Fibroblast of lung (primary cell): ENCODE measurements around the gene ADCYAP1R1. TPM values are rescaled to one million over a fixed set of nuclear protein-coding genes. Genes with fewer than 3 reads are reported as not detected.

ENCODE experiments used
- DNase-seq, 2 donors: peaks; one replicate each; pipeline versions ENCODE4 v3.0.0 to v3.0.0-alpha.2; 2010; ENCODE audit warnings: low read depth in 2 of 2
- H2AFZ ChIP-seq: 2 replicates; pipeline ENCODE4 v1.5.1; 2012; ENCODE audit warnings: low read length, control low read depth, inconsistent platforms
- H3K27ac ChIP-seq: 2 replicates; pipeline ENCODE4 v1.5.1; 2011; ENCODE audit warnings: low read length, control low read depth; ENCODE audit not compliant: insufficient read depth
- H3K27me3 ChIP-seq: 2 replicates; pipeline ENCODE4 v1.5.1; 2011; ENCODE audit warnings: mild to moderate bottlenecking, low read length; ENCODE audit not compliant: control insufficient read depth, insufficient read depth
- H3K36me3 ChIP-seq: 2 replicates; pipeline ENCODE4 v1.5.1; 2011; ENCODE audit warnings: low read length; ENCODE audit not compliant: control insufficient read depth, insufficient read depth
- H3K4me1 ChIP-seq: 2 replicates; pipeline ENCODE4 v1.5.1; 2011; ENCODE audit warnings: low read length; ENCODE audit not compliant: control insufficient read depth, insufficient read depth; ENCODE audit errors: extremely low read depth
- H3K4me2 ChIP-seq: 2 replicates; pipeline ENCODE4 v1.5.1; 2011; ENCODE audit warnings: low read length, control low read depth; ENCODE audit not compliant: insufficient read depth; ENCODE audit errors: extremely low read depth
- H3K4me3 ChIP-seq, 4 experiments: fragments of 200-600 bp in 1 of 4; sonication (generic) in 1 of 4; replicated peaks in 1 of 4; 2 replicates each; pipeline ENCODE4 v1.5.1; 2011 to 2016; ENCODE audit warnings: low read length in 4 of 4, low read depth in 3 of 4, mild to moderate bottlenecking in 3 of 4, control low read depth in 2 of 4, inconsistent platforms in 1 of 4, mixed read lengths in 1 of 4; ENCODE audit not compliant: insufficient read depth in 1 of 4; ENCODE audit errors: control extremely low read depth in 1 of 4
- H3K79me2 ChIP-seq: 2 replicates; pipeline ENCODE4 v1.5.1; 2012; ENCODE audit warnings: mild to moderate bottlenecking, low read length, inconsistent platforms; ENCODE audit not compliant: control insufficient read depth, insufficient read depth
- H3K9ac ChIP-seq: 2 replicates; pipeline ENCODE4 v1.5.1; 2011; ENCODE audit warnings: mild to moderate bottlenecking, low read length, control low read depth; ENCODE audit not compliant: insufficient read depth
- H3K9me3 ChIP-seq: 2 replicates; pipeline ENCODE4 v1.5.1; 2012; ENCODE audit warnings: low read depth, low read length; ENCODE audit not compliant: control insufficient read depth, insufficient read depth
- H4K20me1 ChIP-seq: 2 replicates; pipeline ENCODE4 v1.5.1; 2011; ENCODE audit warnings: low read length; ENCODE audit not compliant: control insufficient read depth, insufficient read depth; ENCODE audit errors: extremely low read depth
- EZH2 ChIP-seq: IDR thresholded peaks from 2 replicates; pipeline ENCODE4 v1.5.1; 2012; ENCODE audit warnings: low read length, control low read depth, mild to moderate bottlenecking; ENCODE audit errors: missing control alignments
- polyA plus RNA-seq, 2 donors: library from polyadenylated mRNA; depleted of rRNA in 1 of 2; stranded (reverse) in 1 of 2; unstranded in 1 of 2; fragments of >200 nt; gene quantifications; 2 replicates each; pipeline ENCODE4 v1.2.1, GENCODE V29; 2011 to 2012; ENCODE audit warnings: missing spikeins in 1 of 2
- total RNA-seq: library from RNA; depleted of rRNA; stranded (reverse); fragments of >200 nt; gene quantifications from 2 replicates; pipeline ENCODE4 v1.2.1, GENCODE V29; 2014
- TF ChIP-seq, protein P1 (sequence below), 2 donors: IDR thresholded peaks in 1 of 2; conservative IDR thresholded peaks in 1 of 2; 1 replicate in 1 of 2; 2 replicates in 1 of 2; pipeline ENCODE4 v1.5.1; 2011 to 2012; ENCODE audit warnings: low read length in 2 of 2, control low read depth in 1 of 2, inconsistent platforms in 1 of 2, low read depth in 1 of 2, mild to moderate bottlenecking in 1 of 2

ADCYAP1R1 gene
- total and polyA plus RNA-seq, 2 donors (not counting 1 experiment from before 2014, with no cell fraction given): not detected

- H3K4me1 ChIP-seq: no peaks in the 10 kb centered on the region
- no peak for DNase-seq
- no peak overlapping the region for H2AFZ ChIP-seq
- H3K27ac ChIP-seq: no peak overlapping the region
- H3K4me2 ChIP-seq: no peak overlapping the region
- H3K4me3 ChIP-seq: no peak overlapping the region
- no peak for TF ChIP-seq EZH2
- TF ChIP-seq, protein P1, sequence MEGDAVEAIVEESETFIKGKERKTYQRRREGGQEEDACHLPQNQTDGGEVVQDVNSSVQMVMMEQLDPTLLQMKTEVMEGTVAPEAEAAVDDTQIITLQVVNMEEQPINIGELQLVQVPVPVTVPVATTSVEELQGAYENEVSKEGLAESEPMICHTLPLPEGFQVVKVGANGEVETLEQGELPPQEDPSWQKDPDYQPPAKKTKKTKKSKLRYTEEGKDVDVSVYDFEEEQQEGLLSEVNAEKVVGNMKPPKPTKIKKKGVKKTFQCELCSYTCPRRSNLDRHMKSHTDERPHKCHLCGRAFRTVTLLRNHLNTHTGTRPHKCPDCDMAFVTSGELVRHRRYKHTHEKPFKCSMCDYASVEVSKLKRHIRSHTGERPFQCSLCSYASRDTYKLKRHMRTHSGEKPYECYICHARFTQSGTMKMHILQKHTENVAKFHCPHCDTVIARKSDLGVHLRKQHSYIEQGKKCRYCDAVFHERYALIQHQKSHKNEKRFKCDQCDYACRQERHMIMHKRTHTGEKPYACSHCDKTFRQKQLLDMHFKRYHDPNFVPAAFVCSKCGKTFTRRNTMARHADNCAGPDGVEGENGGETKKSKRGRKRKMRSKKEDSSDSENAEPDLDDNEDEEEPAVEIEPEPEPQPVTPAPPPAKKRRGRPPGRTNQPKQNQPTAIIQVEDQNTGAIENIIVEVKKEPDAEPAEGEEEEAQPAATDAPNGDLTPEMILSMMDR (conservative IDR thresholded peaks at IDR 0.05 in 1 of 2, IDR thresholded peaks at IDR 0.05 in 1 of 2; ENCODE audit: low read depth in 1 of 2, low read length in 2 of 2): no peak
- no peaks in the 10 kb centered on the region for H3K79me2 ChIP-seq
- no peaks in the 10 kb centered on the region for H4K20me1 ChIP-seq
- H3K9ac ChIP-seq: no peak overlapping the region
- no peaks in the 10 kb centered on the region for H3K9me3 ChIP-seq
- H3K36me3 ChIP-seq: no peaks in the 10 kb centered on the region
- no peaks in the 10 kb centered on the region for H3K27me3 ChIP-seq
Observed at GRCh38 chr7:31066516-31067130, 14.5 kb downstream of the ADCYAP1R1 start.

DNA sequence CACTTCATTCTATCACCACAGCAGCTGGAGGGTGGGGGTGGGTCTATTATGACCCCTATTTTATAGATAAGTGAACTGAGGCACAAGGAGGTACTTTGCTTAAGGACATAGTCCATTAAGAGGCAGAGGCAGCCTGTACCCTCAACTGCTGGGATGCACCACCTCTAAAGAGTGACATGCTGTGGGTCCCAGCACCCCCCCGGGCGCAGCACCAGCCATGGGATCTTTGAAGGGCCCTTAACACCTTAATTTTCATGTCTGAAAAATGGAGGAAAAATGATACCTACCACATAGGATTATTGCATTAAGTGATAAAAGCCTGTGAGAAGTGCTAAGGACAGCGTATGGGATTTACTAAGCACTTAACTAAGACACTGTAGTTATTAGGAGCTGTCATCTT lies 15.4 kb downstream of the ADCYAP1R1 start:
- no peak overlapping the region for H3K27ac ChIP-seq
- DNase-seq: no peak
- H3K9me3 ChIP-seq: no peaks in the 10 kb centered on the region
- TF ChIP-seq EZH2: no peak
- TF ChIP-seq, protein P1 (conservative IDR thresholded peaks at IDR 0.05 in 1 of 2, IDR thresholded peaks at IDR 0.05 in 1 of 2; ENCODE audit: low read depth in 1 of 2, low read length in 2 of 2): no peak
- H3K4me2 ChIP-seq: no peak overlapping the region
- H3K27me3 ChIP-seq: no peaks in the 10 kb centered on the region
- H3K9ac ChIP-seq: no peak overlapping the region
- H3K36me3 ChIP-seq: no peaks in the 10 kb centered on the region
- H3K4me1 ChIP-seq: no peaks in the 10 kb centered on the region
- no peaks in the 10 kb centered on the region for H4K20me1 ChIP-seq
- no peak overlapping the region for H3K4me3 ChIP-seq
- no peak overlapping the region for H2AFZ ChIP-seq
- no peaks in the 10 kb centered on the region for H3K79me2 ChIP-seq

- no peak for DNase-seq
- Histone ChIP-seq H3K4me3 (no peak overlapping the region), H3K9me3 (no peaks in the 10 kb centered on the region), H3K9ac (no peak overlapping the region), H3K27ac (no peak overlapping the region), H2AFZ (no peak overlapping the region), H3K79me2 (no peaks in the 10 kb centered on the region), H3K36me3 (no peaks in the 10 kb centered on the region), H3K4me2 (no peak overlapping the region), H4K20me1 (no peaks in the 10 kb centered on the region), H3K27me3 (no peaks in the 10 kb centered on the region), H3K4me1 (no peaks in the 10 kb centered on the region)
- TF ChIP-seq, protein P1 (conservative IDR thresholded peaks at IDR 0.05 in 1 of 2, IDR thresholded peaks at IDR 0.05 in 1 of 2; ENCODE audit: low read depth in 1 of 2, low read length in 2 of 2): no peak
- TF ChIP-seq EZH2: no peak
Observed at GRCh38 chr7:31068006-31068675, 16.0 kb downstream of the ADCYAP1R1 start.
